HG03064 (cell line): Measurements from ENCODE around the gene PTPRJ.

Experiments
- ATAC-seq: cut with Tn5 transposase; IDR thresholded peaks from one replicate; pipeline ENCODE4 v1.9.1; 2021; ENCODE audit warnings: low read depth; ENCODE audit not compliant: unreplicated experiment

PTPRJ gene

DNA sequence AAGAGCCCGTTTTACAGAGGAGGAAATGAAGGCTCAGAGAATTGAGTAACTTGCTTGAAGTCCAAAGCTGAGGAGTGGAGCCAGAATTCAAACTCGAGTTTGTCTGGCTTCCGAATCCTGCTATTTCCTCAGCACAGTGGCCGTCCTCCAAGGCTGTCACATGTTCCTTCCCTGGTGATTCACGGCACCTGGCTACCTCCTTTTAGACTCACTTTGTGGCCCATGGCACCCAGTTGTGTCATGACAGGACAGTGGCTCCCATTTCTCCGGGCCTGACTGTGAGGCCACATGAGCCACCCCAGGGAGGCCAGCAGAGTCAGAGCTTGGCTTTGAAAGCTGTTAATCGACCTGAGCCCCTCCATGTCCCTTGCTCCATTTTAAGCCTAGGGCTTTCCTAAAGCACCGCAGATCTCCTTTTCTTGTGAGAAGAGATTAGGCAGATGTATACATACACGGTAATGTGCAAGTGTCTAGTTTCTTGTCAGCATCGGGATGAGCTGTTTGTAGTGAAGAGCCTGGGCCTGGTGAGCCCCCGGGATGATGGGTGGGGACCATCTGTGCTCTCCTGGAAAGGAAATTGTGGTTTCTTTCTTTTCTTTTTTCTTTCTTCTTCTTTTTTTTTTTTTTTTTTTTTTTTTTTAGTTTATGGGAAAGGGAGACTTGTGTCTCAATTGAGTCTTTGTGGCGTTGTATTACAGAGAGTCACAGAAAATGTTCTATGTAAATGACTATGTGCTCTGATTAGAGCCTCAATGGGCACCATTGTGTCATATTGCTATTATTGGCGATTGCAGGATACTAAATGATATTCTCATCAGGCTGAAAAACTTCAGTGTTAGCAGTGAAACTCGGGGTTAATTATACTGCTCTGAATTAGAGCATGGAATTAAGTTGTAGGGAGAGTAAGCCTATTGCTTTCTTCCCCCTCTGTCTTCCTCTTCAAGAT lies 54.8 kb downstream of the PTPRJ start:
- ATAC-seq = no peak

DNA sequence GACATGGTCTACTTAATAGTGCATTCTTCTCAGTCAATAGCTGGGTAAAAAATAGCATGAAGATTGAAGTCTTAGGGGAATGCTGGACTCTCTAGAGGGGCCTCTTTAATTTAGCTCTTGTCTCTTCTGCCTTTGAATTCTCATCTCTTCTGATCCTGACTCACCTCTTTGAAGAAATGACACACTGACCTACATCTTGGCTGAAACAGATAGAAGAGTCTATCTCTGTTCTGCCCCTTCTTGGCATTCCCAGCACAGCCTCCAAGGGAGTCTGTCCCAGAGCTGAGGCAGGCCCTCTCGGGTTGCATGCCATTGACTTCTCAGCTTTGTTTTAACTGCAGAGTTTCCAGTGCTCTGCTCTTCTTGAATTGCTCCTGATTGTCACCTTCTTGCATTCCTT lies 55.7 kb downstream of the PTPRJ start:
- no peak for ATAC-seq

DNA sequence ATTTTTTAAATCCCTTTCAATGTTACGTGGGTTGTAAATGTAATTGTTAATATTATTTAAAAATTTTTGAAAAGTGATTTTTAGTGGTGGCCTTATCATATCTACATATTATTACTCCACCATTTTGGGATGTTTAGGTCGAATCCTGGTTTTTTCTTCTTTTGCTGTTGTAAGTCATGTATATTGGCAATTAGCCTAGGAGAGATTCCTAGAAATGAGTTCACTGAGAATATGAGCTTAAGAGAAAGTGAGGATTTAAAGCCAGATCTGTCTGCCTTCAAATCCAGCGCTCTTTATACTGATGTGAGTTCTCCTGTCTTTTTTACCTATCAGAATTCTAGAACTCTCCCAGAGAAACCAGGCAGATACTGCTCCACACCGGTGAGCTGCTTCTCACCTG lies 56.1 kb downstream of the PTPRJ start:
- ATAC-seq = no peak

DNA sequence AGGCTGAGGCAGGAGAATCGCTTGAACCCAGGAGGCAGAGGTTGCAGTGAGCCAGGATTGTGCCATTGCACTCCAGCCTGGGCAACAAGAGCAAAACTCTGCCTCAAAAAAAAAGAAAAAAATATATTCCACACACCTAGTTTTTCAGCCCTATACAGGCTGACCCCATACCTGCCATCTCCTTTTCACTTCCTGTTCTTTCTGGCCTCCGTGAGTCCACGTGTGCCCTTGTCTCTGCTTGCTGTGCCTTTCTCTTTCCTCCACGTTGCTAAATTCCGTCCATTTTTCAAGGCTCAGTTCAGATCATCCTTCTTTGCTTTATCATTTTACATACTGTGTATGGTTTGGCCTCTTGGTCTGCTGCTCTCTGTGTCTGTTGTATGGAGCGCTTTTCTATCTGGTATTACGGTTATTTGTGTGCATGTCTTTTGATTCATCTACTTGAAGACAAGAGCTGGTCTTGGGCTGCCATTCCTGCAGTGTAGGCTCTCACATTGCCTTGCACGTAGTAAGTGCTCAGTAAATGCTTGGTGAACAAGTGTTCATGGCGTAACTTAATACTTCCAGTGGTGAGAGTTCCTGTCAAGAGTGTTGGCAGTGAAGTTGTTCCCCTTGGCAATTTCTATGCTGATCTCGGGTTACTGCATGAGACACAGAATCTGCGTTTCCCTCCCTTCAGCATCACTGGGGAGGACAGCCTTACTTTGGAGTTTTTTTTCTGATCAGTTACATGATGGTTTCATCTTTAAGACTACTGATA lies 57.5 kb downstream of the PTPRJ start:
- no peak for ATAC-seq

DNA sequence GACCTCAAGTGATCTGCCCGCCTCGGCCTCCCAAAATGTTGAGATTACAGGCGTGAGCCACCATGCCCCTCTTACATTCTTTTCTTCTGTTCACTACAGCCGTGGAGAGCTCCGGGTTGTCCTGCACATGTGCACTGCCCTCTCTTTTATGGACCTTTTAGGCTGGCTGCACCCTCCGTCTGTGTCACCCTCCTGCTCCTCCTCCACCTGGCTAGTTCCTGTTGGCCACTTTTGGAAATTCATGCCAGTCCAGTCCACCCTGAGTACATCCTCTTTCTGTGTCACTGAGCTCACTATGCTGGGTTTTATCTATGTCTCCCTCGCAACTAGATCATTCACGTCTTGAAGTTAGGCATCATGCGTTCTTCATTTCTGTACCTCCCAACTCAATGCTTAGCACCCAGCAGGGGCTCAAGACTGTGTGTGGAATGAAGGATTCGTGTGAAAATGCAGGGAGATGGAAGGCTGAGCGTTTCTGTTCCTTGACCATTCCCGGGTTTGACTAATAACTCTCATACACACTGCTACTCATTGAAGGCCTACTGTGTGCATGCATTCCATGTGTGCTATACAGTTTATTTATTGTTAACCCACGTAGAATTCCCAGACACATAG lies 60.6 kb downstream of the PTPRJ start:
- ATAC-seq = no peak

DNA sequence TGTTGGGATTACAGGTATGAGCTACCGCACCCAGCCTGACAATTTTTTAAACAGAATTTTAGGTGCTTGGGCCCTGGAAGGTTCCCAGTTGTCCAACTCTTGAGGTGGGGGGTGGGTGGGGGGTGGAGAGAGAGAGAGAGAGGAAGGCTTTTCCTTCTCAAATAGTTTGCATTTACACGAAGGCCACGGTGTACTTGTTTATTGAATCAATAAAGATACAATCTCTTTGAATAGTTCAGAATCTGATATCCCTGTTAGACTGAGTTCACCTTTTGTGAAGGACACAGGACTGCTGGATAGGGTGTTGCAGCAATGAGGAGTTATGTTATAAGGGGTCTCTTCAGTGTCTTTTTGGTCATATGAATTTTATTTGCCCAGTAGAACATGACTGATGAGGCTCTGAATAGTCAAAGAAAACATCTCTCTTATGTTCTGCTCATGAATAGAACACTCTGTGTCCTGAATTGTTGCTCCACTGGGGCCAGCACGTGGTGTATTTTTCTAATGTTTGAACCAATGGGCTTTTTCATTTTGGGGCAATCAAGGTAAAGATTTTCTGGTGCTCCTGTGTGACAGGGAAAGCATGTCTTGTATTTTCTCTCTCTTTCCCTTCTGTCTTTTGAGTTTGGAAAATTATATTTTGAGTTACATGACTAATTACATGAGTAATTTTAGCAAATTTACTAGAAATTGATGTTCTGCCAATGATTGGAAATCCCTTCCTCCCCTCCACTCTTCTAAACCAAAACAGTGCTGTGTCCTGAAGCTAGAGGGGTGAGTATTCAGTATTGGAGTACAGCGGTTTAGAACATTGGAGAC lies 61.7 kb downstream of the PTPRJ start:
- ATAC-seq = no peak

DNA sequence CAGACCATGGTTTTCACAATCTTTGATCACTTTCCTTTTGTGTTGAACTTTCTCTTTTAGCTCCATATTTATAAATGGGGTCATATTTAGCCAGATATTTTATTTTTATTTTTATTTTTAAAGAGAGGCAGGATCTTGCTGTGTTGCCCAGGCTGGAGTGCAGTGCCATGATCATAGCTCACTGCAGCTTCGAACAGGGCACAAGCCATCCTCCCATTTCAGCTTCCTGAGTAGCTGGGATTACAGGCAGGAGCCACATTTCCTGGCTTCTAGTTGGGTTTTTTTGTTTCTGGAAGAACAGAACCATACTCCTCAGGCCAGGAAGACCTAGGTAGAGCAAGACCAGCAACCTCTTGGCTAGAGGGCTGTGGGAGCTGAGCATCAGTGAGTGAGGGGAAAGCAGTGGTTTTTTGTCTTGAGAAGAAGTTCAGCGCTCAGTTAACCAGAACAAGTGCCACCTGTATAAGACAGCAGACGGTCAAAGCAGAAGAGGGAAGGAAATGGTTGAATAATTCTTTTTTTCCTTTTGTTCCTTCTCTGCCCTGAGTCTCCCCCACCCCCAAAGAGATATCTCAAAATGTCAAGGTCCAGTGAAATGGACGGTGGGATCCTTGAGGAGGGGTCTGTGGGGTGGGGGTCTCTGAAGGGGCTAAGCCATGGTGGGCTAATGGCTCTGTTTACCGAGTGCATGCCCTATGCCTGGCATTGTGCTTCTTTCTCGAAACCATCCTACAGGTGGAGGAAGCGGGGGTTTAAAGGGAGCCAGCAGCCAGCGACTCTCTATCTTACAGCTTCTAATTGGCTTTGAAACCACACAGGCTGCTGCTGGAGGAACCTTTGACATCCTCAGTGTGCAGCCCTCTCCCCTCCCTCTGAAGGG lies 63.0 kb downstream of the PTPRJ start:
- ATAC-seq = no peak

DNA sequence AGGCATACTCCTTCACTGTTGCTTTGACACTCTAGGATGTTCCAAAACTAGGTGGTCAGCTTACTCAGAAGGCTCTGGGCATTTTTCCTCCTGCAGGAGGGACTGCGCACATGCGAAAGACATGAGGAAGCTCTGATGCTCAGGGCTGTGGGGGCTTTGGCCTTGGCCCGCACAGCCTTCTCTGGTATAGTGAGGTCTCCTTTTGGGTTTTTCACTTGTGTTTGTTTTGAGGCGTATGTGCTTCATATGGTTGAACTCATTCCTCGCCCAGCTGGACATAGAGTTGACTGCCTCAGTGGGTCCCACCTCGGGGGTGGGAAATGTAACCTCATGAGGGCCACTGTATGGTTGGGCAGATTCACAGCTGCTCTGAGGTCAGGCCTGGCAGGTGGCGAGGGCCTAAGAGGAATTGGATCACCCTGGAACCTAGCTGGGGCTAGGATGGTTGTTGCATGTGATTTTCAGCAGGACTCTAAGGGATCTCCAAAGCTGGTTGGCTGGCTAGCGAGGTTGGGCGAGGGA lies 63.7 kb downstream of the PTPRJ start:
- ATAC-seq = no peak

DNA sequence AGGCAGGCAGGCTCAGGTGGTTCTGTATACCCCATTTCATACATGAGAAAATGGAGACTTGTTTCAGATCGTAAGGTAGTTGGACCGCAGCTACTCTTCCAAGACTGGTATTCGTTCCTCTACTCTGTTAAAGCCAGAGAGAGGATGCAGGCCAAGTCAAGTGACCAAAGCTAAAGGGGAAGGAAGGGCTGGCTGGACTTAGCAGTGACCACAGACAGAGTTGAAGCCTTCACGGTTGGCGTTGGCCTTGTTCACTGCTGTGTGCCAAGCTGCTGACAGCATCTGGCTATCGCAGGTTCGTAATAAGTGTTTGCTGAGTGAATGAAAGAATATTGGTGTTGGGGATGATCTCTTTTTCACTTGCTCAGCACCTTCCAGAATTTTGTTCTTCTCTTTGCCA lies 64.2 kb downstream of the PTPRJ start:
- no peak for ATAC-seq

DNA sequence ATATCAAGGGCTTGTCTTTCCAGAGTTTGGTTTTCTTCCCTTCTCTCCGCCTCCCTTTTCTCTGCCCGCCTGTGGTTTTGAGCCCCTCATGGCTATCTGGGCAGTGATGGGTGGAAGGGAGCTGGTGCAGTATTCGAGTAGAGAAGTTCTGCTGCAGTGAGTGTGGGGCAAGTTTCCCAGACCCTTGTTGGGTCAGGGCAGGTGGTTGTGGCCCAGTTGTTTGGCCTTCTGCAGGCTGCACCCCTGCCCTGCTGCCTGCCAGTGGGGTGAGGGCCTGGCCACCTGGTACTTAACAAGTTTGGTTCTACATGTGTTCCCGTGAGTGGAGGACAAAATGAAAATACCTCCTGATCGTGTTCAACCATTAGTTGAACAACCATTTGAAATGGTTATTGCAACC lies 65.2 kb downstream of the PTPRJ start:
- no peak for ATAC-seq

DNA sequence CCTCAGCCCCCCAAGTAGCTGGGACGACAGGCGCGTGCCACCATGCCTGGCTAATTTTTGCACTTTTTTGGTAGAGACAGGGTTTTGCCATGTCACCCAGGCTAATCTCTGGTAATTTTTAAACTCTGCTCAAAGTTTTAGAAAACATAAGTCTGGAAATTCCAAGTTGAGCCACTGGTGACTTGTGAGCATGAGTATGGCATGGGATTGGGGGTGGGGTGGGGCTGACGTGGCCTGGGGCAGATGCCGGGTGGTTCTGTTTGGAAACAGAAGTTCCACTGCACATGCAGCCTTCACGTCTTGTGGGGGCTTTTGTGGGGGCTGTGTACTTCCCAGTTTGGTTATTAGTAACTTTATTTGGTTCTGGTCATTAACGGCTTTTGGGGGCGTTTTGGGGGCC lies 67.3 kb downstream of the PTPRJ start:
- no peak for ATAC-seq

DNA sequence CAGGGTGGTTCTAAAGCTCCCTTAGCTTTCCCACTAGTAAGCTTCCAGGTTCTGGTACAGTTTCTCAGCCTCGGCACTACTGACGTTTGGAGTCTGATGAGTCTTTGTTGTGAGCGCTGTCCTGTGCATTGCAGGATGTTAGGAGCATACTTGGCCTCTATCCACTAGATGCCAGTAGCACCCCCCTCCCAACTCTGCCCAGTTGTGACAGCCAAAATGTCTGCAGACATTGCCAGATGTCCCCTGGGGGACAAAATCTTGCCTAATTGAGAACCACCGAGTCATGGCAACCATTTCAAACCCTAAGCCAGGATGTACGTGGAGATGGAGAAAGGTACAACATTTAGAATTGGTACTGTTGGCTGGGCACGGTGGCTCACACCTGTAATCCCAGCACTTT lies 68.7 kb downstream of the PTPRJ start:
- ATAC-seq = no peak

DNA sequence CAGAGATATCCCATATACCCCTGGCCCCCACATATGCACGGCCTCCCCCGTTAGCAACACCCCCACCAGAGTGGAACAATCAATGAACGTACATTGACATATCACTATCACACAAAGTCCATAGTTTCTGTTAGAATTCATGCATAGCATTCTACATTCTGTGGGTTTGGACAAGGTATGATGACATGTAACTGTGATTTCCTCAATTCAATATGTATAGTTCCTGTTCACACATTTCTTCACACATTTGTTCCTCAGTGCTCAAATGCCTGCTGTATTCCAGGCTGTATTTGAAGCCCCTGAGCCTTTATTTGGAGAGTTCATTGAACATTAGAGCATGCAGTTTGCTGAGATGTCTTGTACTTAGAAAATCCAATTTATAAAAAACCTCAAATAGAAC lies 69.9 kb downstream of the PTPRJ start:
- ATAC-seq = no peak

DNA sequence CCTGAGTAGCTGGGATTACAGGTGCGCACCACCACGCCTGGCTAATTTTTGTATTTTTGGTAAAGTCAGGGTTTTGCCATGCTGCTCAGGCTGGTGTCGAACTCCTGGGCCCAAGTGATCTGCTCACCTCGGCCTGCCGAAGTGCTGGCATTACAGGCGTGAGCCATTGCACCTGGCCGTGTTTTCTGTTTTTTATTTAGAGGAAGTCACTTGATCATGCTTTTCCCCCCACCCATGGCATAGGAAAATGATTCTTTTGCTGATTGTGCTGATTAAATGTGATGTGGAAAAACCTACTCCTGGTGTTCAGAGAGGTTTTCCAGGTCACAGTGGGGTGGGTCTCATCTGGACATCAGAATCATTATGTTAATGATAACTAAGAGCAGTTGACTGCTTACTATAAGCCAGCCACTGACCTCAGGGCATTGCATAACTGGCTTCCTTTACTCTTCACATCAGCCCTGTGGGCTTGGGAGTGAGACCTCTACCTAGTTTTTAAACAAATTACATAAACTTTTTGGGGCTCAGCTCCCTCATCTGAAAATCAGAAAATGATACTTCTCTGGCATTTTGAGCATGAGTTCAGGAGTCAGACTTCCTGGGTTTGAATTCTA lies 71.0 kb downstream of the PTPRJ start:
- no peak for ATAC-seq

DNA sequence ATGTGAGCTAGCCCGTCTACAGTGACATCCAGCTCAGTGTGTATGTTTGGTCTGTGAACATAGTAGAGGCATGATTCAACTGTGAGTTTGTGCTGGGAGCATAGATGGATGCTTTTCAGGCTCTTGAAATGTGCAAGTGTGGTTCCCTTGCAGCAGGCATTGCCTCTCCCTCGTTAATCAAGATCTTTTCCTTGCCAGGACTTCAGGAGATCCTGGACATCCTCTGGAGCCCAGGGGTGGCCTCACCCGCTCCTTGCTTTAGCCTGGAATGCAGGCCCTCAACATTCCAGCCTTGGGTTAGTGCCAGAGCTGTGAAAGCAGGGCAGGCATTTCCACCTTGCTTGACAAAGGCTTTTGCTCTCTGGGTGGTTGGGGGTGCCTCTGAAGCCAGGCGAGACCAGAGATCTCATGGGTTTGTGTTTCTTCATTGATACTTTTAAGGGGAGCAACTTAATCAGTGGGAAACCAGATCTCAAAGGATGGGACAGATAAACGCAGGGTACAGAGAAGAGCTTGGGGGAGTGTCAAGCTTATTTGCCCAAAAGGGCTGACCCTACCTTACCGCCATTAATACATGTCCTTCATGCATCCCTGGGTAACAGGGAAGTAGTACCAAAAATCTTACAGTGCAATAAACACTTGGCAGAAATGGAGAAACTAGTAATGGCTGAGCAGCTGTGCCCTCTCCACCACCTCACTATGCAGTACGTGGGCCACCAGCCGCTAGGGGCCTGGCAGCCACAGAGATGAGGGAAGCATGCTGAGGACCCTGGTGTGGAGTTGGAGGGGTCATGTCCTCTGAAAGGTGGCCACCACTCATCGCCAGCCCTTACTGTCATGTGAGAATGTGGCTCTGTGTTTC lies 72.1 kb downstream of the PTPRJ start:
- no peak for ATAC-seq

DNA sequence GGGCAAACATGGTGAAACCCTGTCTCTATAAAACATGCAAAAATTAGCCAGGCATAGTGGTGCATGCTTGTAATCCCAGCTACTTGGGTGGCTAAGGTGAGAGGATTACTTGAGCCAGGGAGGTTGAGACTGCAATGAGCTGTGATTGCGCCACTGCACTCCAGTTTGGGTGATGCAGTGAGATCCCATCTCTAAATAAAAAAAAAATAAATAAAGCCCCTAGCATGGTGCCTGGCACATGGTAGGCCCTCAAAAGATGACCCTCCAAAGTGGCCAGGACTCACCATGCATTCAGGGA lies 74.6 kb downstream of the PTPRJ start:
- ATAC-seq = no peak

DNA sequence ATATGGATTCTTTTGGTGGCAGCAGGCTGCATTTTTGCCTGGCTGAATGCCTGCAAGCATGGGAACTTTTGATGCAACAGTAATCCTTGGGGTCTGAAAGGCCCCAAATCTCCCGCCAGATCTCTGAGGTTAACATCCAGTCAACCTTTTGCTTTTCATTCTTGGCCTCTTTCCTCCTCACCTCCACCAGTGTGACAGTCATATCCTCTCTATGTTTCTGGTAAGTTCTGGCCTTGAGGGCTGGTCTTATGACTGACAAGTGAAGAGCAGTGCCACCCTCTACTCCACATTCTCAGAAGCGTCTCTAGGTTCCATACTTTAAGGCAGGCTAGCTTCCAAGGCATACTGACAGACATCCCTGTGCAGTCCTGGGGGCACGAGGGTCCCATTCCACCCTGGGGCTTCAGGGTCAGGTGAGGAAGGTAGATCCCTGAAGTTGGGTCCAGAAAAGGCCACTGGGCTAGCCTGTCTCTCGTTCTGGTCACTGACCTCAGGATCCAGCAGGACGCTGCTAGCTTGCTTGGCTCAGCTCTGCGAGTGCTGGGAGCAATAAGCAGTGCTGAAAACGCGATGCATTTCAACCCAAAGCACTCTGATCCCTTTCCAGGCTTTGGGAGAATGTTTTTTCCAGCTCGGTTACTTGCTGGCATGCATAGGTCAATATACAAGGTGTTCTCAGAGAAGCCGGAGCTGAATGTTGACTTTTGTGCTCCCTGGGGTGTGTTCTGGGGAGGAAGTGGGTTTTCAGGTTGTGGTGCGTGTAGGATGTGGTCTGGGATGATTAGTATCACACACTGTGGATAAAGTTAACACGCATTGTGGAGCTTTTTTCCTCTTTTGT lies 75.2 kb downstream of the PTPRJ start:
- ATAC-seq = no peak
